GM21528 (cell line): ENCODE measurements around the gene CCDC197.

Source experiments
- ATAC-seq: cut with Tn5 transposase; IDR thresholded peaks from one replicate; pipeline ENCODE4 v1.9.1; 2021; ENCODE audit warnings: mild to moderate bottlenecking, moderate library complexity; ENCODE audit not compliant: unreplicated experiment, low FRiP score

CCDC197 gene

GRCh38 chr14:94021416-94022157 is 24.5 kb downstream of the CCDC197 start:
- no peak for ATAC-seq

GRCh38 chr14:94022532-94023411 is 25.7 kb downstream of the CCDC197 start:
- no peak for ATAC-seq

GRCh38 chr14:94024549-94024948 is 27.4 kb downstream of the CCDC197 start:
- ATAC-seq, result no peak

- no peak for ATAC-seq
Observed at GRCh38 chr14:94025720-94026119, 28.6 kb downstream of the CCDC197 start.

GRCh38 chr14:94026173-94026888 is 29.2 kb downstream of the CCDC197 start, which contains the start of gene OTUB2:
OTUB2 (plus strand) TSS chr14:94026340; CDS start chr14:94026538, 198 bp downstream.
- peak; percentile 99 for ATAC-seq

- no peak for ATAC-seq
Observed at GRCh38 chr14:94026889-94027469, 29.9 kb downstream of the CCDC197 start.

- ATAC-seq, result no peak
Observed at GRCh38 chr14:94027566-94028449, 30.7 kb downstream of the CCDC197 start.

GRCh38 chr14:94028450-94028826 is 31.3 kb downstream of the CCDC197 start:
- ATAC-seq, result no peak

GRCh38 chr14:94029265-94029664 is 32.2 kb downstream of the CCDC197 start:
- ATAC-seq, result no peak

- ATAC-seq, result no peak
Observed at GRCh38 chr14:94029671-94030203, 32.6 kb downstream of the CCDC197 start.

GRCh38 chr14:94030571-94030970 is 33.5 kb downstream of the CCDC197 start:
- ATAC-seq, result no peak

- ATAC-seq, result no peak
Observed at GRCh38 chr14:94031161-94031882, 34.2 kb downstream of the CCDC197 start.

- no peak for ATAC-seq
Observed at GRCh38 chr14:94031883-94032279, 34.8 kb downstream of the CCDC197 start.

- ATAC-seq, result no peak
Observed at GRCh38 chr14:94034886-94035285, 37.8 kb downstream of the CCDC197 start.

GRCh38 chr14:94036313-94037167 is 39.4 kb downstream of the CCDC197 start:
- peak; percentile 80 for ATAC-seq

GRCh38 chr14:94037954-94038353 is 40.9 kb downstream of the CCDC197 start:
- ATAC-seq, result no peak

- no peak for ATAC-seq
Observed at GRCh38 chr14:94038510-94038909, 41.4 kb downstream of the CCDC197 start.
